H1 (cell line): ENCODE data around the gene PRKAR1B. TPM values are rescaled to one million over a fixed set of nuclear protein-coding genes. Genes with fewer than 3 reads are reported as not detected.

Source experiments
- CTCF ChIA-PET: fragments of 300-600 bp; sonication (Branson Sonifier 250); formaldehyde crosslinking; loops from one replicate; lab custom pipeline; 2021; ENCODE audit not compliant: partially characterized antibody; lab: Charles Lee
- POLR2A ChIA-PET: fragments of 300-600 bp; sonication (Branson Sonifier 250); formaldehyde crosslinking; loops from one replicate; lab custom pipeline; 2021; ENCODE audit warnings: inconsistent platforms; ENCODE audit not compliant: partially characterized antibody; lab: Charles Lee
- DNase-seq, 2 experiments: peaks; one replicate each; pipeline versions ENCODE4 v3.0.0 to v3.0.0-alpha.2; 2010 to 2022; ENCODE audit warnings: low spot score in 2 of 2, low read depth in 1 of 2, mixed read lengths in 1 of 2
- FAIRE-seq: peaks from 2 replicates; lab custom pipeline; 2011; peaks lifted over from hg19 to GRCh38; lab: Jason Lieb, UNC
- H2AFZ ChIP-seq: 2 replicates; pipeline ENCODE4 v1.8.1; 2012; ENCODE audit warnings: low read length, inconsistent platforms
- H2AK5ac ChIP-seq: 2 replicates; pipeline ENCODE4 v1.6.1; 2013; ENCODE audit warnings: low read depth, low read length
- H2BK120ac ChIP-seq: replicated peaks from 2 replicates; pipeline ENCODE3; 2013; ENCODE audit warnings: low read depth, low read length, inconsistent platforms
- H2BK12ac ChIP-seq: 2 replicates; pipeline ENCODE4 v1.6.1; 2013; ENCODE audit warnings: low read depth, low read length
- H2BK15ac ChIP-seq: 2 replicates; pipeline ENCODE4 v1.6.1; 2013; ENCODE audit warnings: low read length
- H2BK20ac ChIP-seq: 2 replicates; pipeline ENCODE4 v1.6.1; 2013; ENCODE audit warnings: low read length
- H2BK5ac ChIP-seq: 2 replicates; pipeline ENCODE4 v1.6.1; 2013; ENCODE audit warnings: low read depth, low read length
- H3K14ac ChIP-seq: 2 replicates; pipeline ENCODE4 v1.6.1; 2013; ENCODE audit warnings: inconsistent platforms; ENCODE audit not compliant: insufficient read length
- H3K18ac ChIP-seq: 2 replicates; pipeline ENCODE4 v1.6.1; 2013; ENCODE audit warnings: low read length; ENCODE audit errors: extremely low read depth
- H3K23ac ChIP-seq: 2 replicates; pipeline ENCODE4 v1.6.1; 2013; ENCODE audit warnings: inconsistent platforms; ENCODE audit not compliant: insufficient read length
- H3K23me2 ChIP-seq: 2 replicates; pipeline ENCODE4 v1.6.1; 2013; ENCODE audit warnings: low read depth, low read length
- H3K27ac ChIP-seq: 2 replicates; pipeline ENCODE4 v1.6.1; 2011; ENCODE audit warnings: low read depth, low read length, inconsistent platforms
- H3K27me3 ChIP-seq, 4 experiments: replicated peaks in 1 of 4; 1 replicate in 1 of 4; 2 replicates in 3 of 4; pipeline versions ENCODE4 v1.6.1 to v1.8.1; 2011 to 2013; ENCODE audit warnings: low read length in 3 of 4, mild to moderate bottlenecking in 3 of 4, inconsistent platforms in 2 of 4, mixed read lengths in 2 of 4, moderate library complexity in 1 of 4; ENCODE audit not compliant: control insufficient read depth in 3 of 4, insufficient read depth in 3 of 4; ENCODE audit errors: extremely low read depth in 1 of 4
- H3K36me3 ChIP-seq, 4 experiments: 2 replicates each; pipeline versions ENCODE4 v1.6.1 to v1.8.1; 2011 to 2013; ENCODE audit warnings: mild to moderate bottlenecking in 4 of 4, low read length in 3 of 4, moderate library complexity in 2 of 4, control low read depth in 1 of 4, inconsistent platforms in 1 of 4; ENCODE audit not compliant: insufficient read depth in 4 of 4, control insufficient read depth in 2 of 4
- H3K4ac ChIP-seq: replicated peaks from 2 replicates; pipeline ENCODE3; 2013; ENCODE audit warnings: low read length, low read depth, mixed read lengths, inconsistent platforms; ENCODE audit not compliant: insufficient read length
- H3K4me1 ChIP-seq, 4 experiments: replicated peaks in 1 of 4; 1 replicate in 1 of 4; 2 replicates in 3 of 4; pipeline versions ENCODE4 v1.6.1 to v1.8.1; 2011 to 2013; ENCODE audit warnings: low read length in 3 of 4, inconsistent platforms in 2 of 4, mixed read lengths in 1 of 4; ENCODE audit not compliant: insufficient read depth in 4 of 4, control insufficient read depth in 3 of 4
- H3K4me2 ChIP-seq, 2 experiments: 2 replicates each; pipeline versions ENCODE4 v1.6.1 to v1.8.1; 2011 to 2013; ENCODE audit warnings: low read depth in 2 of 2, low read length in 2 of 2, control low read depth in 1 of 2, inconsistent platforms in 1 of 2, mild to moderate bottlenecking in 1 of 2; ENCODE audit not compliant: insufficient read depth in 1 of 2
- H3K4me3 ChIP-seq, 4 experiments: fragments of 200-600, 300-600 bp in 1 of 4; sonication (generic), shearing (Covaris generic), sonication (Bioruptor Twin) in 1 of 4; 2 replicates each; pipeline versions ENCODE4 v1.5.1 to v1.8.1; 2011 to 2016; ENCODE audit warnings: low read length in 4 of 4, low read depth in 3 of 4, control low read depth in 2 of 4, inconsistent platforms in 2 of 4, mild to moderate bottlenecking in 2 of 4, mixed read lengths in 1 of 4, moderate library complexity in 1 of 4; ENCODE audit not compliant: insufficient read depth in 2 of 4; ENCODE audit errors: extremely low read depth in 1 of 4
- H3K56ac ChIP-seq: replicated peaks from 2 replicates; pipeline ENCODE3; 2013; ENCODE audit warnings: low read depth, mild to moderate bottlenecking, mixed read lengths, low read length, inconsistent platforms; ENCODE audit not compliant: insufficient read length
- H3K79me1 ChIP-seq: 2 replicates; pipeline ENCODE4 v1.6.1; 2013; ENCODE audit warnings: low read depth, low read length, control low read depth
- H3K79me2 ChIP-seq, 2 experiments: 2 replicates each; pipeline versions ENCODE4 v1.6.1 to v1.8.1; 2012 to 2013; ENCODE audit warnings: low read length in 2 of 2, mild to moderate bottlenecking in 2 of 2, inconsistent platforms in 1 of 2; ENCODE audit not compliant: insufficient read depth in 2 of 2, control insufficient read depth in 1 of 2
- H3K9ac ChIP-seq, 4 experiments: replicated peaks in 1 of 4; 1 replicate in 1 of 4; 2 replicates in 3 of 4; pipeline versions ENCODE4 v1.6.1 to v1.8.1; 2011 to 2013; ENCODE audit warnings: low read depth in 3 of 4, low read length in 3 of 4, control low read depth in 2 of 4, mild to moderate bottlenecking in 2 of 4, moderate library complexity in 2 of 4, inconsistent platforms in 1 of 4; ENCODE audit errors: extremely low read depth in 1 of 4
- H3K9me3 ChIP-seq, 2 experiments: 2 replicates each; pipeline versions ENCODE4 v1.6.1 to v1.8.1; 2012 to 2013; ENCODE audit warnings: mild to moderate bottlenecking in 2 of 2, moderate library complexity in 2 of 2, control low read depth in 1 of 2, inconsistent platforms in 1 of 2, low read depth in 1 of 2, low read length in 1 of 2, mixed read lengths in 1 of 2; ENCODE audit not compliant: insufficient read depth in 2 of 2
- H4K20me1 ChIP-seq, 2 experiments: replicated peaks in 1 of 2; 2 replicates each; pipeline versions ENCODE3 to v1.8.1; 2011 to 2013; ENCODE audit warnings: inconsistent platforms in 2 of 2, low read length in 2 of 2, mild to moderate bottlenecking in 1 of 2; ENCODE audit not compliant: insufficient read depth in 2 of 2, control insufficient read depth in 1 of 2
- H4K5ac ChIP-seq: 2 replicates; pipeline ENCODE4 v1.6.1; 2013; ENCODE audit warnings: low read length, low read depth, mixed read lengths, inconsistent platforms; ENCODE audit not compliant: insufficient read length
- H4K8ac ChIP-seq: 2 replicates; pipeline ENCODE4 v1.8.0; 2013; ENCODE audit warnings: mild to moderate bottlenecking, moderate library complexity, low read length, inconsistent platforms; ENCODE audit not compliant: insufficient read depth; ENCODE audit errors: extremely low read depth
- H4K91ac ChIP-seq: replicated peaks from 2 replicates; pipeline ENCODE3; 2013; ENCODE audit warnings: low read length, mixed read lengths, inconsistent platforms; ENCODE audit not compliant: insufficient read length
- CTBP2 ChIP-seq: IDR thresholded peaks from 2 replicates; pipeline ENCODE4 v1.7.0; 2011; ENCODE audit warnings: borderline replicate concordance, mild to moderate bottlenecking, moderate library complexity, mixed read lengths, low read length; ENCODE audit not compliant: insufficient read depth, insufficient read length
- EGR1 ChIP-seq: IDR thresholded peaks from 2 replicates; pipeline ENCODE4 v1.6.1; 2011; ENCODE audit warnings: low read depth, low read length, borderline replicate concordance
- HDAC6 ChIP-seq: IDR thresholded peaks from one replicate; pipeline ENCODE4 v1.7.1; 2012; ENCODE audit warnings: low read depth, mild to moderate bottlenecking, inconsistent platforms, low read length, moderate library complexity
- RXRA ChIP-seq: IDR thresholded peaks from 2 replicates; pipeline ENCODE4 v1.6.1; 2011; ENCODE audit warnings: low read depth, mild to moderate bottlenecking, low read length, moderate library complexity; ENCODE audit not compliant: insufficient read depth
- SIRT6 ChIP-seq: IDR thresholded peaks from one replicate; pipeline ENCODE4 v1.7.1; 2012; ENCODE audit warnings: low read length, inconsistent platforms
- WGBS, 2 experiments: shearing (Covaris generic) in 1 of 2; methylation state at CpG; one replicate each; pipeline versions ENCODE4 v1.1.6 to v1.1.7; 2013 to 2015; ENCODE audit warnings: low lambda C conversion rate in 2 of 2, mixed read lengths in 2 of 2, inconsistent platforms in 1 of 2, low coverage in 1 of 2, missing lambda C conversion rate in 1 of 2; ENCODE audit not compliant: insufficient replicate concordance in 2 of 2, insufficient coverage in 1 of 2, insufficient read length in 1 of 2; ENCODE audit errors: extremely low coverage in 1 of 2, missing lambda C conversion rate in 1 of 2; 5-methylcytosine and 5-hydroxymethylcytosine counted together
- polyA plus RNA-seq, 7 experiments: library from polyadenylated mRNA; depleted of rRNA in 3 of 7; stranded (reverse) in 5 of 7; unstranded in 2 of 7; fragments of >200 nt in 5 of 7; fragments of 200-250 nt in 2 of 7; gene quantifications; 1 replicate in 5 of 7; 2 replicates in 1 of 7; 4 replicates in 1 of 7; pipeline versions ENCODE4 v1.2.1 to v1.2.3, GENCODE V29; 2011 to 2013; ENCODE audit warnings: missing spikeins in 2 of 7, mixed read lengths in 2 of 7
- total RNA-seq: library from RNA; stranded (reverse); fragmentation: NEBNext Ultra II Directional; extraction: Animal tissue kit (Norgen Biotek cat#: 25700); gene quantifications from 2 replicates; pipeline ENCODE4 v1.2.1, GENCODE V29; 2021

The PRKAR1B gene
- total and polyA plus RNA-seq, 2 of the 8 experiments (the other 6 are each of a cell fraction or from before 2014, with no cell fraction given) = 12.3 to 55.7 TPM

GRCh38 chr7:516216-516605 lies 210.9 kb downstream of the PRKAR1B start:
- Histone ChIP-seq H3K4me1 (peaks cover 6 to 41% (median 20%) of the 10 kb centered on the region in 4 experiments), H2BK15ac (no peak overlapping the region), H3K18ac (peak overlapping the region; percentile 48; the same call in 1 of the 2 replicates), H3K36me3 (peaks cover 0 to 5% (median 1%) of the 10 kb centered on the region in 4 experiments; a peak in 3 of 8 replicates), H2AFZ (no peak overlapping the region), H4K91ac (peak overlapping the region; percentile 54), H3K4me3 (peak overlapping the region in 3 of 4 experiments; percentile 48 to 98 (median 52); a peak in 7 of 8 replicates), H3K9me3 (no peaks in the 10 kb centered on the region), H2AK5ac (no peak overlapping the region), H3K27me3 (peaks cover 2 to 11% (median 7%) of the 10 kb centered on the region in 4 experiments; a peak in 6 of 7 replicates), H3K27ac (no peak overlapping the region), H3K79me2 (peaks cover 0 to 58% of the 10 kb centered on the region in 2 experiments; a peak in 3 of 4 replicates), H3K4ac (peak overlapping the region; percentile 7), H3K79me1 (no peaks in the 10 kb centered on the region; the same call in 1 of the 2 replicates), H3K56ac (no peak overlapping the region), H4K8ac (no peak overlapping the region), H3K9ac (no peak overlapping the region), H2BK20ac (no peak overlapping the region), H4K20me1 (peaks cover 7 to 10% of the 10 kb centered on the region in 2 experiments), H3K4me2 (peak overlapping the region; percentile 66 to 89), H3K23me2 (peaks cover 16% of the 10 kb centered on the region; the same call in 1 of the 2 replicates), H3K14ac (no peak overlapping the region), H2BK5ac (peak overlapping the region; percentile 78; the same call in 1 of the 2 replicates), H4K5ac (peak overlapping the region; percentile 44), H3K23ac (no peak overlapping the region), H2BK12ac (no peak overlapping the region; the same call in 1 of the 2 replicates), H2BK120ac (no peak overlapping the region)
- no peak for DNase-seq
- CTCF ChIA-PET = interaction anchor here (0.9 to 1.4 kb wide), 2 partner anchors 194 to 258 kb away, joined by 4 read pairs; no protein-coding TSS in a partner anchor
- TF ChIP-seq EGR1 (no peak), RXRA (no peak), HDAC6 (no peak), CTBP2 (no peak), SIRT6 (no peak)
- 3% methylated on average over 13 of the region's 13 CpGs; no CpG with 5 or more reads in 1 of the 2 experiments for WGBS, 2 experiments
- no peak for FAIRE-seq
- POLR2A ChIA-PET = interaction anchor here (0.5 to 1.8 kb wide), 6 partner anchors 22 to 292 kb away, joined by 3 to 8 read pairs (median 4); no protein-coding TSS in a partner anchor
